Measurements from ENCODE around the gene JAKMIP1.

DNA sequence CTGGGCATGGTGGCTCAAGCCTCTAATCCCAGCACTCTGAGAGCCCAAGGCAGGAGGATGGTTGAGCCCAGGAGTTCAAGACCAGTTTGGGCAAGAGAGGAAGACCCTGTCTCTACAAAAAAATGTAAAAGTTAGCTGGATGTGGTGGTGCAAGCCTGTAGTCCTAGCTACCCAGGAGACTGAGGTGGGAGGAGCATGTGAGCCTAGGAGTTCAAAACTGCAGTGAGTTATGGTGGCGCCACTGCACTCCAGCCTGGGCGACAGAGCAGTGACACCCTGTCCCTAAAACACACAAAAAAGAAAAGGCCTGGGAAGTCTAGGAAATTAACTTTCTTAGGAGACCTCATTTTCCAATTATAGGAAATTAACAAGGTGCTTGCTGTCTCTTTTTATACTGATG, 76.8 kb downstream of the JAKMIP1 start:
- TF ChIP-seq CTCF (IDR thresholded peaks at IDR 0.05 in 2 of 3, conservative IDR thresholded peaks at IDR 0.05 in 1 of 3; ENCODE audit: borderline replicate concordance in 1 of 3, insufficient read depth in 1 of 3, low read depth in 2 of 3, low read length in 2 of 3) (no peak), EZH2 (IDR thresholded peaks at IDR 0.05) (no peak), MAX (IDR thresholded peaks at IDR 0.05) (no peak), EZH2phosphoT487 (IDR thresholded peaks at IDR 0.05; ENCODE audit: borderline replicate concordance) (no peak), POLR2AphosphoS5 (IDR thresholded peaks at IDR 0.05; ENCODE audit: low read depth, low read length) (no peak), SRF (IDR thresholded peaks at IDR 0.05; ENCODE audit: low read depth) (no peak), CBX3 (IDR thresholded peaks at IDR 0.05; ENCODE audit: low read depth) (no peak), ATF3 (IDR thresholded peaks at IDR 0.05) (no peak), RAD21 (IDR thresholded peaks at IDR 0.05; ENCODE audit: low read depth) (no peak), JUND (IDR thresholded peaks at IDR 0.05) (no peak), SIN3A (IDR thresholded peaks at IDR 0.05; ENCODE audit: low read depth) (no peak), YY1 (IDR thresholded peaks at IDR 0.05; ENCODE audit: extremely low read depth, insufficient replicate concordance, low read depth, low read length) (no peak), CEBPB (IDR thresholded peaks at IDR 0.05; ENCODE audit: low read depth) (no peak)
